Stimulated activated CD8-positive, alpha-beta memory T cell treated with anti-CD3 and anti-CD28 coated beads, Interleukin-7, amount 100 ng/mL, for 24 hours (primary cell): ENCODE data around the gene OCIAD1.
"Not testable (repeated sequence)": the region's sequence is repeated elsewhere in the genome, so short reads cannot be mapped to it uniquely, and the experiment has no call there.

Experiments used
- DNase-seq: peaks from one replicate; pipeline ENCODE4 v3.0.0-alpha.2; 2020; ENCODE audit warnings: low read depth

Gene OCIAD1

GRCh38 chr4:48830706-48831531, at the start of gene OCIAD1:
OCIAD1 (plus strand) TSS chr4:48831088; CDS start chr4:48832625, 1,537 bp downstream.
- DNase-seq, result peak; percentile 83

- no peak for DNase-seq
These were observed 48.9 kb upstream of the OCIAD1 start for GRCh38 chr4:48781968-48782367.

GRCh38 chr4:48785302-48785701, 45.6 kb upstream of the OCIAD1 start:
- no peak for DNase-seq

GRCh38 chr4:48786549-48786948, 44.3 kb upstream of the OCIAD1 start:
- no peak for DNase-seq

GRCh38 chr4:48787056-48787455, 43.8 kb upstream of the OCIAD1 start:
- DNase-seq, result no peak

GRCh38 chr4:48790561-48790960, 40.3 kb upstream of the OCIAD1 start:
- DNase-seq, result no peak

- DNase-seq, result no peak
These were observed 39.6 kb upstream of the OCIAD1 start for GRCh38 chr4:48791313-48791712.

GRCh38 chr4:48792348-48793006, 38.4 kb upstream of the OCIAD1 start:
- DNase-seq, result no peak

- DNase-seq, result no peak
These were observed 35.8 kb upstream of the OCIAD1 start for GRCh38 chr4:48795108-48795507.

- DNase-seq, result no peak
These were observed 34.5 kb upstream of the OCIAD1 start for GRCh38 chr4:48796191-48796926.

GRCh38 chr4:48796927-48797679, 33.8 kb upstream of the OCIAD1 start:
- DNase-seq, result no peak

- no peak for DNase-seq
These were observed 32.8 kb upstream of the OCIAD1 start for GRCh38 chr4:48798117-48798516.

- DNase-seq, result no peak
These were observed 31.7 kb upstream of the OCIAD1 start for GRCh38 chr4:48799157-48799556.

GRCh38 chr4:48800155-48800554, 30.7 kb upstream of the OCIAD1 start:
- not testable (repeated sequence) for DNase-seq

GRCh38 chr4:48801016-48801715, 29.7 kb upstream of the OCIAD1 start:
- no peak for DNase-seq

GRCh38 chr4:48804584-48805301, 26.1 kb upstream of the OCIAD1 start:
- DNase-seq, result no peak

- no peak for DNase-seq
These were observed 18.0 kb upstream of the OCIAD1 start for GRCh38 chr4:48812866-48813265.

GRCh38 chr4:48813964-48814363, 16.9 kb upstream of the OCIAD1 start:
- DNase-seq, result no peak

- DNase-seq, result no peak
These were observed 15.4 kb upstream of the OCIAD1 start for GRCh38 chr4:48815483-48815882.

GRCh38 chr4:48816297-48816696, 14.6 kb upstream of the OCIAD1 start:
- DNase-seq, result not testable (repeated sequence)

GRCh38 chr4:48816971-48817370, 13.9 kb upstream of the OCIAD1 start:
- no peak for DNase-seq
